Endothelial cell of umbilical vein (primary cell): Measurements from ENCODE around the gene FAU. TPM values are rescaled to one million over a fixed set of nuclear protein-coding genes. Genes with fewer than 3 reads are reported as not detected.

Source experiments
- BruUV-seq: library from RNA; stranded (reverse); fragments of 400-500 nt; replicated peaks from 2 replicates; lab custom pipeline; 2021; lab: Mats Ljungman, UMichigan
- CTCF ChIA-PET: fragments of 300-600, 350-600 bp; sonication (Branson Sonifier 250); formaldehyde crosslinking; loops from one replicate; lab custom pipeline; 2021; ENCODE audit warnings: antibody characterized with exemption, inconsistent platforms; lab: Charles Lee
- POLR2A ChIA-PET: fragments of 300-600, 350-600 bp; sonication (Branson Sonifier 250); formaldehyde crosslinking; loops from one replicate; lab custom pipeline; 2021; ENCODE audit warnings: antibody characterized with exemption, inconsistent platforms; lab: Charles Lee
- DNase-seq: peaks from one replicate; pipeline ENCODE4 v3.0.0-alpha.2; 2011; ENCODE audit warnings: low read depth, low spot score
- FAIRE-seq: peaks from 2 replicates; lab custom pipeline; 2011; peaks lifted over from hg19 to GRCh38; lab: Jason Lieb, UNC
- H2AFZ ChIP-seq: 2 replicates; pipeline ENCODE4 v1.6.0; 2012; ENCODE audit warnings: low read depth, low read length, control low read depth, inconsistent platforms
- H3K27ac ChIP-seq: 2 replicates; pipeline ENCODE4 v1.5.1; 2011; ENCODE audit warnings: low read depth, mild to moderate bottlenecking, control low read depth, low read length, moderate library complexity; ENCODE audit not compliant: insufficient read depth
- H3K27me3 ChIP-seq, 2 experiments: 2 replicates each; pipeline versions ENCODE4 v1.6.0 to v1.6.1; 2011; ENCODE audit warnings: low read length in 2 of 2, mixed read lengths in 1 of 2; ENCODE audit not compliant: control insufficient read depth in 2 of 2, insufficient read depth in 2 of 2
- H3K36me3 ChIP-seq, 2 experiments: 2 replicates in 1 of 2; 3 replicates in 1 of 2; pipeline ENCODE4 v1.5.1; 2011; ENCODE audit warnings: low read length in 2 of 2, mild to moderate bottlenecking in 1 of 2, moderate library complexity in 1 of 2; ENCODE audit not compliant: control insufficient read depth in 2 of 2, insufficient read depth in 2 of 2; ENCODE audit errors: extremely low read depth in 1 of 2
- H3K4me1 ChIP-seq: 3 replicates; pipeline ENCODE4 v1.5.1; 2011; ENCODE audit warnings: mild to moderate bottlenecking, low read length; ENCODE audit not compliant: control insufficient read depth, insufficient read depth; ENCODE audit errors: extremely low read depth
- H3K4me2 ChIP-seq: 2 replicates; pipeline ENCODE4 v1.6.1; 2011; ENCODE audit warnings: low read length, control low read depth, mixed read lengths; ENCODE audit not compliant: insufficient read depth
- H3K4me3 ChIP-seq, 3 experiments: fragments of 200-600 bp in 1 of 3; sonication (generic), shearing (Covaris generic) in 1 of 3; replicated peaks in 1 of 3; 2 replicates each; pipeline ENCODE4 v1.5.1; 2011 to 2016; ENCODE audit warnings: control low read depth in 3 of 3, low read length in 3 of 3, mild to moderate bottlenecking in 2 of 3, inconsistent platforms in 1 of 3, low read depth in 1 of 3, moderate library complexity in 1 of 3; ENCODE audit not compliant: insufficient read depth in 1 of 3
- H3K79me2 ChIP-seq: 2 replicates; pipeline ENCODE4 v1.6.0; 2012; ENCODE audit warnings: low read length, inconsistent platforms; ENCODE audit not compliant: control insufficient read depth, insufficient read depth
- H3K9ac ChIP-seq: replicated peaks from 2 replicates; pipeline ENCODE3; 2011; ENCODE audit warnings: low read length, control low read depth; ENCODE audit not compliant: insufficient read depth; ENCODE audit errors: extremely low read depth
- H3K9me1 ChIP-seq: replicated peaks from 3 replicates; pipeline ENCODE4 v1.6.0; 2011; ENCODE audit warnings: mild to moderate bottlenecking, low read length; ENCODE audit not compliant: control insufficient read depth, insufficient read depth; ENCODE audit errors: extremely low read depth
- H3K9me3 ChIP-seq: replicated peaks from 2 replicates; pipeline ENCODE4 v1.5.1; 2012; ENCODE audit warnings: low read length, inconsistent platforms; ENCODE audit not compliant: control insufficient read depth, insufficient read depth
- H4K20me1 ChIP-seq: replicated peaks from 2 replicates; pipeline ENCODE3; 2011; ENCODE audit warnings: mild to moderate bottlenecking, low read length; ENCODE audit not compliant: control insufficient read depth, insufficient read depth; ENCODE audit errors: extremely low read depth
- CTCF ChIP-seq, 2 donors: IDR thresholded peaks; 1 replicate in 1 of 2; 2 replicates in 1 of 2; pipeline ENCODE4 v1.5.1; 2011; ENCODE audit warnings: low read length in 2 of 2, mild to moderate bottlenecking in 2 of 2, moderate library complexity in 2 of 2, control low read depth in 1 of 2, inconsistent platforms in 1 of 2, low read depth in 1 of 2; ENCODE audit not compliant: insufficient read depth in 1 of 2; ENCODE audit errors: extremely low read depth in 1 of 2
- EZH2 ChIP-seq: IDR thresholded peaks from 2 replicates; pipeline ENCODE4 v1.6.1; 2012; ENCODE audit warnings: borderline replicate concordance, low read depth, mild to moderate bottlenecking, moderate library complexity, low read length, inconsistent platforms; ENCODE audit not compliant: severe bottlenecking
- FOS ChIP-seq: IDR thresholded peaks from 2 replicates; pipeline ENCODE4 v1.6.1; 2011; ENCODE audit warnings: mild to moderate bottlenecking, low read length, moderate library complexity, borderline replicate concordance; ENCODE audit not compliant: insufficient read depth
- GATA2 ChIP-seq: IDR thresholded peaks from 2 replicates; pipeline ENCODE4 v1.7.0; 2011; ENCODE audit warnings: low read depth, mild to moderate bottlenecking, moderate library complexity, mixed read lengths, low read length; ENCODE audit not compliant: insufficient read length, insufficient read depth
- JUN ChIP-seq: IDR thresholded peaks from 2 replicates; pipeline ENCODE4 v1.6.1; 2011; ENCODE audit warnings: borderline replicate concordance, low read depth; ENCODE audit not compliant: insufficient read length, insufficient read depth
- MAX ChIP-seq: IDR thresholded peaks from 2 replicates; pipeline ENCODE4 v1.6.1; 2011; ENCODE audit not compliant: insufficient read depth, insufficient read length
- MYC ChIP-seq: IDR thresholded peaks from one replicate; pipeline ENCODE4 v1.6.1; 2011; ENCODE audit warnings: mild to moderate bottlenecking, low read depth, low read length
- POLR2A ChIP-seq: IDR thresholded peaks from 2 replicates; pipeline ENCODE4 v1.6.1; 2012; ENCODE audit warnings: low read depth, mild to moderate bottlenecking, control low read depth, low read length
- POLR2AphosphoS5 ChIP-seq: IDR thresholded peaks from 2 replicates; pipeline ENCODE4 v1.6.1; 2012; ENCODE audit warnings: low read depth, mild to moderate bottlenecking, control low read depth, low read length, moderate library complexity; ENCODE audit not compliant: insufficient read depth
- dilution Hi-C: fragments of 300-500 bp; cut with MboI; formaldehyde crosslinking; loops from one replicate; pipeline ENCODE4 v1.15.0; 2019; ENCODE audit warnings: low sequenced_read_pairs; ENCODE audit not compliant: extremely low pct_ligation_motif_present
- intact Hi-C: fragments of 100-400 bp; cut with micrococcal nuclease; formaldehyde crosslinking; loops from one replicate; pipeline ENCODE4 v1.10.0; 2022
- polyA plus RNA-seq, 4 experiments: library from polyadenylated mRNA; depleted of rRNA in 3 of 4; stranded (reverse) in 3 of 4; unstranded in 1 of 4; fragments of >200 nt; gene quantifications; 2 replicates each; pipeline versions ENCODE4 v1.2.1 to v1.2.3, GENCODE V29; 2011 to 2012; ENCODE audit warnings: missing spikeins in 1 of 4
- total RNA-seq: library from RNA; stranded (reverse); gene quantifications from 2 replicates; pipeline ENCODE4 v1.2.3, GENCODE V29; 2021

FAU gene
- total and polyA plus RNA-seq, 2 donors (not counting 3 experiments of a cell fraction or from before 2014, with no cell fraction given), result 741 to 746 TPM

- Histone ChIP-seq H3K79me2 (peaks cover 37% of the 10 kb centered on the region), H3K4me1 (peaks cover 17% of the 10 kb centered on the region), H3K4me3 (peak overlapping the region; percentile 58 to 92 (median 81)), H3K27ac (peak overlapping the region; percentile 61), H3K9me3 (no peaks in the 10 kb centered on the region), H2AFZ (peak overlapping the region; percentile 62), H4K20me1 (no peaks in the 10 kb centered on the region), H3K9me1 (no peaks in the 10 kb centered on the region), H3K9ac (peak overlapping the region; percentile 96), H3K4me2 (peak overlapping the region; percentile 72), H3K36me3 (peaks cover 8 to 15% of the 10 kb centered on the region in 2 experiments), H3K27me3 (no peaks in the 10 kb centered on the region)
- DNase-seq, result no peak
- dilution Hi-C loops, result no loop called here
- FAIRE-seq, result no peak
- TSS peak; percentile 59 for BruUV-seq
- CTCF ChIA-PET, result interaction anchor here (1.3 kb wide), 1 partner anchor 14 kb away, joined by 4 read pairs; no protein-coding TSS in a partner anchor
- POLR2A ChIA-PET, result no interaction called here
- intact Hi-C loops, result no loop called here
- TF ChIP-seq GATA2 (no peak), POLR2AphosphoS5 (no peak), CTCF (IDR thresholded peaks at IDR 0.05; ENCODE audit: extremely low read depth in 1 of 2, insufficient read depth in 1 of 2, low read depth in 1 of 2, low read length in 2 of 2) (no peak), MYC (no peak), JUN (no peak), FOS (no peak), MAX (no peak), EZH2 (no peak), POLR2A (no peak)
Measured at GRCh38 chr11:65083134-65083833, 38.6 kb downstream of the FAU start.
